Measurements from ENCODE around the gene PTBP1.

PTBP1 gene

GRCh38 chr19:807627-808422, 10.6 kb downstream of the PTBP1 start:
- FAIRE-seq (no peak), DNase-seq (ENCODE audit: insufficient read length) (peak; percentile 25)
- TF ChIP-seq TAF1 (IDR thresholded peaks at IDR 0.05; ENCODE audit: borderline replicate concordance, low read depth, low read length) (no peak), POLR2AphosphoS5 (IDR thresholded peaks at IDR 0.05; ENCODE audit: low read depth, low read length) (peak; percentile 54), POLR2A (IDR thresholded peaks at IDR 0.05; ENCODE audit: low read depth, low read length) (0 out of 2 replicates have a peak, but pooled peaks have one; percentile 48)

- no peak for FAIRE-seq
- no peak for TF ChIP-seq TAF1 (IDR thresholded peaks at IDR 0.05; ENCODE audit: borderline replicate concordance, low read depth, low read length)
- peak; percentile 60; the same call in 1 of the 2 replicates for TF ChIP-seq POLR2A (IDR thresholded peaks at IDR 0.05; ENCODE audit: low read depth, low read length)
- TF ChIP-seq POLR2AphosphoS5 (IDR thresholded peaks at IDR 0.05; ENCODE audit: low read depth, low read length), result peak; percentile 49; the same call in 1 of the 2 replicates
These were observed 11.1 kb downstream of the PTBP1 start for GRCh38 chr19:808423-808775.

GRCh38 chr19:810077-810855, 13.0 kb downstream of the PTBP1 start:
- TF ChIP-seq POLR2A (IDR thresholded peaks at IDR 0.05; ENCODE audit: low read depth, low read length) (no peak; the same call in 1 of the 2 replicates), TAF1 (IDR thresholded peaks at IDR 0.05; ENCODE audit: borderline replicate concordance, low read depth, low read length) (no peak), POLR2AphosphoS5 (IDR thresholded peaks at IDR 0.05; ENCODE audit: low read depth, low read length) (no peak; the same call in 1 of the 2 replicates)
- no peak for FAIRE-seq

More at GRCh38 chr19:808423-808775, 11.1 kb downstream of the PTBP1 start:
- DNase-seq (ENCODE audit: insufficient read length), result peak; percentile 29

GRCh38 chr19:810883-811489, 13.7 kb downstream of the PTBP1 start:
- no peak for FAIRE-seq
- 0 out of 2 replicates have a peak, but pooled peaks have one; percentile 26 for TF ChIP-seq POLR2A (IDR thresholded peaks at IDR 0.05; ENCODE audit: low read depth, low read length)
- TF ChIP-seq TAF1 (IDR thresholded peaks at IDR 0.05; ENCODE audit: borderline replicate concordance, low read depth, low read length), result no peak
- no peak; the same call in 1 of the 2 replicates for TF ChIP-seq POLR2AphosphoS5 (IDR thresholded peaks at IDR 0.05; ENCODE audit: low read depth, low read length)
- no peak for DNase-seq (ENCODE audit: insufficient read length)

More at GRCh38 chr19:810077-810855, 13.0 kb downstream of the PTBP1 start:
- no peak for DNase-seq (ENCODE audit: insufficient read length)

GRCh38 chr19:811506-812048, 14.3 kb downstream of the PTBP1 start:
- TF ChIP-seq POLR2A (IDR thresholded peaks at IDR 0.05; ENCODE audit: low read depth, low read length) (peak; percentile 12; the same call in 1 of the 2 replicates), POLR2AphosphoS5 (IDR thresholded peaks at IDR 0.05; ENCODE audit: low read depth, low read length) (no peak)
- DNase-seq (ENCODE audit: insufficient read length) (no peak), FAIRE-seq (no peak)

- FAIRE-seq (no peak), DNase-seq (ENCODE audit: insufficient read length) (no peak)
- TF ChIP-seq POLR2AphosphoS5 (IDR thresholded peaks at IDR 0.05; ENCODE audit: low read depth, low read length) (peak; percentile 77), TAF1 (IDR thresholded peaks at IDR 0.05; ENCODE audit: borderline replicate concordance, low read depth, low read length) (no peak), POLR2A (IDR thresholded peaks at IDR 0.05; ENCODE audit: low read depth, low read length) (peak; percentile 52; the same call in 1 of the 2 replicates)
These were observed 14.9 kb downstream of the PTBP1 start for GRCh38 chr19:812049-812746.

- TF ChIP-seq TAF1 (IDR thresholded peaks at IDR 0.05; ENCODE audit: borderline replicate concordance, low read depth, low read length), result no peak
- peak; percentile 76; the same call in 1 of the 2 replicates for TF ChIP-seq POLR2AphosphoS5 (IDR thresholded peaks at IDR 0.05; ENCODE audit: low read depth, low read length)
- 0 out of 2 replicates have a peak, but pooled peaks have one; percentile 7 for TF ChIP-seq POLR2A (IDR thresholded peaks at IDR 0.05; ENCODE audit: low read depth, low read length)
- DNase-seq (ENCODE audit: insufficient read length) (no peak), FAIRE-seq (no peak)
These were observed 15.5 kb downstream of the PTBP1 start for GRCh38 chr19:812747-813218.

GRCh38 chr19:813219-814151, 16.2 kb downstream of the PTBP1 start:
- DNase-seq (ENCODE audit: insufficient read length), result peak; percentile 26
- TF ChIP-seq POLR2AphosphoS5 (IDR thresholded peaks at IDR 0.05; ENCODE audit: low read depth, low read length) (peak; percentile 73), TAF1 (IDR thresholded peaks at IDR 0.05; ENCODE audit: borderline replicate concordance, low read depth, low read length) (no peak)
- FAIRE-seq, result no peak

- peak; percentile 79 for TF ChIP-seq POLR2A (IDR thresholded peaks at IDR 0.05; ENCODE audit: low read depth, low read length)
- peak; percentile 83 for TF ChIP-seq POLR2AphosphoS5 (IDR thresholded peaks at IDR 0.05; ENCODE audit: low read depth, low read length)
- TF ChIP-seq TAF1 (IDR thresholded peaks at IDR 0.05; ENCODE audit: borderline replicate concordance, low read depth, low read length), result no peak
- DNase-seq (ENCODE audit: insufficient read length), result no peak
- no peak for FAIRE-seq
These were observed 17.2 kb downstream of the PTBP1 start for GRCh38 chr19:814152-815078.

Measured in GM12892 (cell line).